ENCODE data around the gene CHD5.

Gene CHD5

DNA sequence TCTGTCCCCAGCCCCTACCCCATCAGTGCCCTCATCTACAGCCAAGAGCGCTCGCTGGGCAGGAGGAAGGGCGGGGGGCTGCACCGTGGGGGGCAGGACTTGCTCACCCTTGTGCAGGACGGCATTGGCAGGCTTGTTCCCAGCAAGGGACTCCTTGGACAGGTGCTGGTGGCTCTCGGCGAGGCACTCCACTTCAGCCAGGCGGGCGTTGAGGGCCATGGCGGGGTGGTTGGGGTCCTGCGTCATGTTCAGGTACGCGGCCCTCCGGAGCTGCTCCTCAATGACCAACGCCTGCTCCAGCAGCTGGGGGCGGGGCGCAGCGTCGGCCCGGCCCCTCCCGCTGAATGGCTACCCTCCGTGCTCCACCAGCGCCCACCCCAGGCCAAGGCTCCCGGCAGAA, 70.4 kb downstream of the CHD5 start:
- DNase-seq, result no peak

DNA sequence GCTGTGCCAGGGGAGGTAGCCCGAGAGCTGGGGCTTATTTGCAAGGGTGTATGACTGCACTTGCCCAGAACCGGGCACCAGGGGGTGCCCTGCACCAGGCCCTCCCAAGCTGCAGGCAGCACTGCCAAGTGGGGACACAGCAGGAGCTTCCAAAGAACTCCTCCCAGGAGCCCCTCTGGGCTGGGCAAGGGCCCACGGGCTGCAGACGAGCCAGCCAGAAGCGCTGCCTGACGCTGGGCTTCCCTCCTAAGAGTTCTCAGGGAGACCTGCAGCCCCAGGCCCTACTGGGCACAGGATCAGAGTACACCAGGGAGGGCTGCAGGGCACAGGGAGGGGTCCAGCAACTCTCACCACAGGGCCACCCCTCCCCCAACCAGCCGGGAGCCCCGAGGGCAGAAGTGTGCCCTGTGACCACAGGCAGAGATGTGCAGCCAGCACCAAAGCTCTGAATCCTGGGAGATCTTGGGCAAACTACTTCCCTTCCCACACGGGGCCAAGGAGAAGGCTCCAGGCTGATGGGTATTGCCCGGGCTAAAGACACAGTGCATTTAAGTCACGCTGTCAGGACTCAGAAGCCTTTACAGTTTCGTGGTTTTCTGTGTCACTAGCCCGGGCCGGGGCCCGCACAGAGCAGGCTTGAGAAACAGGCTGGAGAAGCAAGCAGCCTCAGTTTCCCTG, 71.0 kb downstream of the CHD5 start:
- peak; percentile 8 for DNase-seq

DNA sequence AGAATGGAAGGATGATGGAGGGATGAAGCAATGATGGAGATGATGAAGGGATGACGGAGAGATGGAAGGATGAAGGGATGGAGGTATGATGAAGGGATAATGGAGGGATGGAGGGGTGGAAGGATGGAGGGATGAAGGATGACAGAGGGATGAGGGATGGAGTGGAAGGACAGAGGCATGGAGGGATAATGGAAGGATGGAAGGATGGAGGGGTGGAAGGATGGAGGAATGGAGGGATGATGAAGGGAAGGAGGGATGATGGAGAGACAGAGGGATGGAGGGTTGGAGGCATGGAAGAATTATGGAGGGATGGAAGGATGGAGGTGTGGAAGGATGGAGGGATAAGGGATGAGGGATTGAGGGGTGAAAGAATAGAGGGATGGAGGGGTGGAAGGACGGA, 71.6 kb downstream of the CHD5 start:
- no peak for DNase-seq

DNA sequence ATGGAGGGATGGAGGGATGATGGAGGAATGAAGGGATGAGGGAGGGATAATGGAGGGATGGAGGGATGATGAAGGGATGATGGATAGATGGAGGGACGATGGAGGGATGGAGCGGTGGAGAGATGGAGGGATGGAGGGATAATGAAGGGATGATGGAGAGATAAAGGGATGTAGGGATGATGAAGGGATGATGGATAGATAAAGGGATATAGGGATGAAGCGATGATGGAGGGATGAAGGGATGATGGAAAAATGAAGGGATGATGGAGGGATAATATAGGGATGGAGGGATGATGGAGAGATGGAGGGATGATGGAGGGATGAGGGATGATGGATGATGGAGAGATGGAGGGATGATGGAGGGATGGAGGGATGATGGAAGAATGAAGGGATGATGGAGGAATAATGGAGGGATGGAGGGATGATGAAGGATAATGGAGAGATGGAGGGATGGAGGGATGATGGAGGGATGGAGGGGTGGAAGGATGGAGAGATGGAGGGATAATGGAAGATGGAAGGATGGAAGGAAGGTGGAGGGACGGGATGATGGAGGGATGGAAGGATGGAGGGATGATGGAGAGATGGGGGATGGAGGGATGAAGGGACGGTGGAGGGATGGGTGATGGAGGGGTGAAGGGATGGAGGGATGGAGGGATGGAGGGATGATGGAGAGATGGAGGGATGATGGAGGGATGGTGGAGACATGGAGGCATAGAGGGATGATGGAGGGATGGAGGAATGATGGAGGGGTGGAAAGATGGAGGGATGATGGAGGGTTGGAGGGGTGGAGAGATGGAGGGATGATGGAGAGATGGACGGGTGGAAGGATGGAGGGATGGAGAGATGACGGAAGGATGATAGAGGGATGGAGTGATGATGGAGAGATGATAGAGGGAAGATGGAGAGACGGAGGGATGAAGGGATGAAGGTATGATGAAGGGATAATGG, 72.4 kb downstream of the CHD5 start:
- no peak for DNase-seq

DNA sequence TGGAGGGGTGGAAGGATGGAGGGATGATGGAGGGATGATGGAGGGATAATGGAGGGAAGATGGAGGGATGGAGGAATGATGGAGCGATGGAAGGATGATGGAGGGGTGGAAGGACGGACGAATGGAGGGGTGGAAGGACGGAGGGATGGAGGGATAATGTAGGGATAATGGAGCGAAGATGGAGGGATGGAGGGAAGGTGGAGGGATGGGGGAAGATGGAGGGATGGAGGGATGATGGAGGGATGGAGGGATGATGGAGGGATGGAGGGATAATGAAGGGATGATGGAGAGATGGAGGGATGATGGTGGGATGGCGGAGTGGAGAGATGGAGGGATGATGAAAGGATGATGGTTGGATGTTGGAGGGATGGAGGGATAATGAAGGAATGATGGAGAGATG, 73.1 kb downstream of the CHD5 start:
- DNase-seq, result no peak

DNA sequence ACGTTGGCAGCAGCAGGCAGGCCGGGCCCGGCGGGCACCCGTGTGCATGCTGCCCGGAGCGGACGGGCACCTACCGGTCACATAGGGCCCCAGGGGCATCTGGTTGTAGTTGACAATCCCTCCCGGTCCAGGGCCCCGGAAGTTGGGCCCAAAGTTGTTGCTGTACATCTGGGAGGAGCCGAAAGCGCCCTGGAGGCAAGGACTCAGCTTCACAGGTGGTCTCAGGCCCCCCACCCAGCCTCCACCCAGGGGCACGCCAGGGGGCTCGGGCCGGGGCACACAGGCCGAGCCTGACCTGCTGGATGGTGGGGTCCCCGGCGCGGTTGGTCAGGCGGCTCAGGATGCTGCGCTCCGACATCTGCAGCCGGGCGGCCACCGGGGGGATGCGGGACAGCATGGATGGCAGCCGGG, 73.8 kb downstream of the CHD5 start:
- DNase-seq, result no peak

DNA sequence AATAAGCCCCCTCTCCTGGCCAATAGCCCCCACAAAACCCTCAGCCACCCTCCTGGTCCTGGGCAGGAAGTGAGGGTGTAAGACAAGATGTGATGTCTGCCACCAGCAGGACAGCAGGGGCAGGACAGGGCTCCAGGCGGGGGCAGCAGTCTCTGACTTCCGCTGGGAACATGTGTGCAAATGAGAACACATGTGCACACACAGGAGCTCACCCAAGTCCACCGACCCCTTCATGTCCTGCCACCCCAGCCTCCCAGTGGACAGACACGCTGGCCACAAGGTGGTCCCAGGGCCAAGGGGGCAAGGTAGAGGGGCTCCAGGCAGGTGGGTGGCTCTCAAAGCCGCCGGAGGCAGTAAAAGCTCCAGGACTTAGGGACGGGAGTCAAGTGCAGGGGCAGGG, 74.4 kb downstream of the CHD5 start:
- DNase-seq, result no peak

DNA sequence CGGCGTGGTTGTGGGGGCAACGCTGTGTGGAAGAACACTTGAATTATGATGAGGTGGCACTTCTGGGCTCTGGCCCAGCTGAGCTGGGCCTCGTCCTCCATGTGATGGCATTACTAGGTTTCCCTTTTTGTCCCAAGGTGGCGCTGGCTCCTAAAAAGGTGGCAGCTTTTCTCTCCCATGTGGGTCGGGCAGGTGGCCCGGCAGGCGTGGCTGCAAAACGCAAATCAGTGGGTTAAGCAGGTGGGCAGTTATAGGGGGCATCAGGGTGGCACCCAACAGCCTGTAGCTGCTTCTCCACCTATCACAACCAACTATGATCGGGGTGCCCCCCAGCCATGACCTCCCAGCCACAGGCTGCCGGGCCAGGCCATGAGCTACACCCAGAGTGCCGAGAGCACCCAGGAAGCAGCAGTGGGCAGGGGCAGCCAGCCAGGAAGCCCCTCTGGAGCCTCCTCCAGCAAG, 74.9 kb downstream of the CHD5 start:
- DNase-seq, result no peak

DNA sequence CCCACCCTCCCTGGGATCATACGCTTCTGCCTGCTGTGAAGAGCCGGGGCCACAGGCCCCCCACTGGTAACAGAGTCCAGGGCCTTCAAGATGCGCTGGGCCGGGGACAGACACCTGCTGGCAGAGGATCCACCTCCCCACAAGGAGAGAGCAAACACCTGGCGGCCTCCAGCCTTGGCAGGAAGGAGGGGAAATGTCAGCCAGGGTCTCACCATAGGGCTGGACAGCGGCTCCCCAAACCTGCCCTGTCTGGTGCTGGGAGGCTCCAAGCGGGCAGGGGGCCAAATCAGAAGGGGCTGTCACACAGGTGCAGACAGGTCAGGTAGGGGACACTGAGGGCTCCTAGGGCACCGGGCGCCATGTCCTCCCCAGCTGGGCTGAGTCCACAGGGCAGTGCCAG, 75.5 kb downstream of the CHD5 start:
- no peak for DNase-seq

DNA sequence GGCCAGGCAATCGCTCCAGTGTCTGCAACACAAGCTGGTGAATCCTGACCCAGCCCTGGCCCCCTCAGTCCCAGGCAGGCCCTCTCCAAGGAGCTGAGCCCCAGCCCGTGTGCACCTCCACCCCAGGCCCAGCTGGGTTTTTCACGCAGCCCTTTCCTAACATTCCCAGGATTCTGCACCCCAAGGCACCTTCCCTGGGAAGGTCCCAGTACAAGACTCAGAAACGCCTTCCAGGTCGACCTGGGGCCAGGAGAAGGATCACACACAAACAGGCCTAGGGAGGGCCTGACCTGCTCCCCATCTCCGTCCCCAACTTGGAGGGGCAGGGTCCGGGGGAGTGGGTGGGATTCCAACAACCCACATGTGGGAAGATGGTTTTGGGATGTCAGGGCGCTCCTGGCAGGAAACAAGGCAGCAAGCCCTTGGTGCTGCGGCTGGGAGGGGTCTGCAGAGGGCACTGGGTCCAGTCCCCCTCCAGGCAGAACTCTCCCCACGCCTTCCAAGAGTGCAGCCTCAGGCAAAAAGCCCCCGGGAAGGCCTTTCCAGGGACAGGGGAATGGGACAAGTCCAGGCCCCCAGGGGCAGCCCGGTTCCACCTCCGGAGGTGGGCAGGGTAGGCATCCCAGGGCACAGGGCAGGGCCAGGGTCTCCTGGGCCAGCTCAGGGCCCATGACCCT, 76.1 kb downstream of the CHD5 start:
- no peak for DNase-seq

DNA sequence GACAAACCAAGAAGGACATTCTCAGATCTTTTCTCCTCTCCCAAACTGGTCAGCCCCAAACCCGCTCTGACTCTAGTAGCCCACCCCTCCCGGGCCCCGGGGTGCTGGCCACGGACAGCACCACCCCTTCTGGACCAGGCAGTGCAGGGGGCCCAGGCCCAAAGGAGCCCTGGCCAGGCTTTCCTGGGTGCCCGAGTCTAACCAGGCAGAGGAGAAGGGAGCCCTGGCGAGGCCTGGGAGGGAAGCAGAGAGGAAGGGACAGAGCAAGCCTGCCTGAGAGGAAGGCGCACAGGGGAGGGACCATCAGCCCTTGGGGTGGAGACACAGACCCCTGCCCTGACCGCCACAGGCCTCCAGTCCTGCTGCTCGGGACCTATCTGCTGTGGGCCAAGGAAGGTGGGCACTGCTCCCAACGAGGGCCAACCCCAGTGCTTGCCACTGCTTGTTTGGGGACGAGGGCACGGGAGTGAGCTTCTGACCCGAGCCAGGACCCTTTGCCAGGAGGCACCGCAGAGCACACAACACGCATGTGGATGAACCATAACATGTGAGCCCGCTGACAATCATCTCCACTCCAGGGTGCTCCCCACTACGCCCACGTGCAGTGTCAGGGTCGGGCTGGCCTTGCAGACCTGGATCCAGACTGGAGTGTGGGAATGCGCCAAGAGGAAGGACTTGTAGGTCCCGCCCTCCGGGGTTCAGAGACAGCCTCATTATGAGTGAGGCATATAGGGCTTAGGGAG, 76.8 kb downstream of the CHD5 start:
- DNase-seq, result no peak

DNA sequence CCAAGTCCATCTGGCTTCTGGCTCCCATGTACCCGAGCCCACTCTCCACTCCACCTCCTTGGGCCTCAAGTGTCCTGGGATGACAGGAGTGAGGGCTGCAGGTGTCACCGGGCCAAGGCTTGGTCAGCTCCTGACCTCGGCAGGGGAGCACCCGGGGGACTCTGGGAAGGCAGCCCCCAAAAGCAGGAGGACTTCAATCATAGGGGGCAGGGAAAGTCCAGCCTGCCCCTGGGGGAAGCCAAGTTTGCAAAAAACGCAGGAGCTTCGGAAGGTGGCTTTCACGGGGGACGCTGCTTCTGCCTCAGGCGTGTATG, 77.6 kb downstream of the CHD5 start:
- DNase-seq, result no peak

DNA sequence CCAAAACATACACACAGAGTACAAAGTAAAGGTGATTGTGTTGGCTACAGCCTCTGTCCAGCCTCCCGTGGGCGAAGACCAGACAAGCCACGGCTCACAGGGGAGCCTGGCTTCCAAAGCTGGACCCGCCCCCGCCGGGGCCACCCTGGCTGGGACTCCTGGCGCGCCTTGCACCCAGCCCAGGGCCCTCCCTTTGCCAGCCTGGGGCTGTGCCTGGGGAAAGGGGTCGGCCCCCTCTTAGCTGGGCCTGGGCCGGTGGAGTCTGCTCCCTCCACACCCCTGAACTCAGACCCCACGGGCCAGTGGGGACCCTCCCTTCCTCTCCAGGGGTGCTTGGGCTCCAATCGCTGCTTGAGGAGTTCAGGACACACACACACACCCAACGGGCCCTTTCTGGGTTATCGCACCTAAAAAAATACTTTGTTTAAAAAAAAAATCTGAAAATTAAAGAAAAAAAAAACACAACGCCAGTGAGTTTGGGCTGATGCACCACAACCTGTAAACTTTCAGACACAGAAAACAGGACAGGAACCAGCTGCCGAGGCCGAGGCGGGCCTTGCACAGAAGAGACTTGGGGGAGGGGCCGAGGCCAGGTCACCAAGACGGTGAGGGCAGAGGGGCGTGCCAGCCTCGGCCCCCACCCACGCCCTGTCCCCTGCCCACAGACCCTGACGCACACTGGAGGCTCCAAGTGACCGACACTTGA, 78.1 kb downstream of the CHD5 start:
- no peak for DNase-seq

DNA sequence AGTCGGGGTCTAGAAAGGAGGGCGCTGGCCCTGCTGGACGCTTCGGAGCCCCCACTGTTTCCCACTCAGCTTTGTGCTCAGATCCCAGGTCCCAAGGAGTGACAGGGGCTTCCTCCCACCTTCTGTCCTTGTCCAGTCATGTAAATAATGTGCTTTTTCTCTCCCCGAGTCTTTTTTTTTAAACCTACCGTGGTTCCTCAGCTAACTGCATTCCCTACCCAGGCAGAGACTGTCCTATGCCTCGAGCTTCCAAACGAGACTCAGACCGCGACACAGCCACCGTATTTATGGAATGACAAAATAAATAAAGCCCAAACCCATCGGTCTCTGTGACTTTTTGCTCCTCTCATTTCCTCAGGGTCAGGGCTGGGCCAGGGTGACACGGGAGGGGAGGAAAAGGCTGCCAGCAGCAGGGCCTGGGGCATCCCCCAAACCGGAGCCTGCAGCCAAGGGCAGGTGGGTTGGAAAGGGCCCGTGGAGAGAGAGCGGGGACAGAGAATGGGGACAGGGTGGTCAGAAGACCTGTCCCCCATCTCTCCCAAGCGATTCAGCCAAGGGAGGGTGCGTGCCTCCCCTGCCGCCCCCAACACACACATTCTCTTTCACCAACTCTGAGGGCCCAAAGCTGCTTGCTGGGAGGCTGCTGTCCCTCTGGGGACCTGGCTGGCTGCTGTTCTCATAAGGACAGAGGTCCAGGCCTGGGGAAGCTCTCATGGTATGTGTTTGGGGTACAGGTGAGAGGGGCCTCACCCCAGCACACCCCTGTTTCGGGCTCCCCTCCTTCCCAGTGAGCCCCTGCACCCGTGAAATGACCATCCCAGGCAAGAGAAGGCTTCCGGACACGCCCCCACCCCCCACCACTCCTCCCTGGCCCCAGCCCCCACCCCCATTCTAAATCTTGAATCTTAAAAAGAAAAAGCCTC, 79.0 kb downstream of the CHD5 start:
- no peak for DNase-seq

DNA sequence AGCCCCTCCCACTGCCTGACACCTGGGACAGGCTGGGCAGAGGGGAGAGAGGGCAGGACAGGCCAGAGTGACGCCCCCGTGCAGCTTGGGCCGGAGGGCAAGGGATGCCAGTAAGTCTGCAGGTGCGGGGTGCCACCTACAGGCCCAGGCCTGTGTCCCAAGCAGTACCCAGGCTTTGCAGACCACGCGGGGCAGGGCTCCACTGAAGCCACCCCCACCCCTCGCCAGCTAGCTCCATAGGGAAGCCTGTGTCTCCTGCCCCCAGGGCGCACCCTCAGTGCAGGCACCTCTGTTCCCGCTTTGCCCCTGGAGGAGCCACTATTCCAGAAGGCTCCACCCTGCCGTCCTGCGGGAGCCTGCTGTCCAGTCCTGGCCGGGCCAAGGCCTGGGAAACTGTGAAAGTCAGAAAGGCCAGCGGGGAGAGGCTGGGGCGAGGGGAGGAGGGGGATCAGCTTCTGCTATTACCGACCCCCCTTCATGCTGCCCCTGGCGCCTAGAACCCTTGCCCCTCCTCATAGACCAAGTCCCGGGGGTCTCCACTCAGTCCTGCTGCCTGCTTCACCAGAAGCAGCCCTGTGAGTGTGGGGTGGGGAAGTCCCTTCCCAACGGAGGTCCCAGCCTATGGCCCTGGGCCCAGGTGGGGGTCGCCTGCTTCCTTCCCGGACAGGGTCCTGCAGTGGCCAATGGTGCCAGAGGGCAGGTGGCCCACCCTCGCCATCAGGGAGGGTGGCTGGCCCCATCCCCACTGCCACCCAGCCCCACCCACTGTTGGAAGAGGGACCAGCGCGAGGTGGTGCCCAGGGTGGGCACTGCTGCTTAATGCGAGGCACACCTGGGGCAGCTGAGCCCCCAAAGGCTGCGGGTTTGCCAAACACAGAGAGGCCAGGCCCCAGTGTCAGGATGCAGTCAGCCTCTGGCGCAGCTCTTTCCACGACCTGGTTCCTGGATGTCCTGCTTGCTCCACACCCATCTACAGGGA, 80.0 kb downstream of the CHD5 start:
- no peak for DNase-seq

DNA sequence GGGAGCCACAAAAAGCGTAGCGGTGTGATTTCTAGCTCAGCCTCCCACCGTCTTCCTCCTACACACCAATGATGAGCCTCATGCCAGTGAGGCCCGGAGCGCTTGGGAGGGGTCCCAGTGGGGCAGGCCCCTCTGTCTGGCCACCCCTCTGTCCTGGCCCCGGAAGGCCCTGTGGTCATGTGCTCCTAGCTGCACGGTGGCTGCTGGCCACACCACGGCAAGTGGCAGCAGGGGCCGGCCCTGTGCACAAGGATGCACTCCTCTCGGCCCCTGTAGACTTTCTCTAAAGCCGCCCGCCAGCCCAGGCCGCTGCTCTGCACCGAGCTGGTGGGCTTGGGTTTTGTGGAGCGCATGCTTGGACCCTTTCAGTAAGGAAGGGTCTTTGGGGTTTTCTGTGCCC, 80.8 kb downstream of the CHD5 start:
- no peak for DNase-seq

DNA sequence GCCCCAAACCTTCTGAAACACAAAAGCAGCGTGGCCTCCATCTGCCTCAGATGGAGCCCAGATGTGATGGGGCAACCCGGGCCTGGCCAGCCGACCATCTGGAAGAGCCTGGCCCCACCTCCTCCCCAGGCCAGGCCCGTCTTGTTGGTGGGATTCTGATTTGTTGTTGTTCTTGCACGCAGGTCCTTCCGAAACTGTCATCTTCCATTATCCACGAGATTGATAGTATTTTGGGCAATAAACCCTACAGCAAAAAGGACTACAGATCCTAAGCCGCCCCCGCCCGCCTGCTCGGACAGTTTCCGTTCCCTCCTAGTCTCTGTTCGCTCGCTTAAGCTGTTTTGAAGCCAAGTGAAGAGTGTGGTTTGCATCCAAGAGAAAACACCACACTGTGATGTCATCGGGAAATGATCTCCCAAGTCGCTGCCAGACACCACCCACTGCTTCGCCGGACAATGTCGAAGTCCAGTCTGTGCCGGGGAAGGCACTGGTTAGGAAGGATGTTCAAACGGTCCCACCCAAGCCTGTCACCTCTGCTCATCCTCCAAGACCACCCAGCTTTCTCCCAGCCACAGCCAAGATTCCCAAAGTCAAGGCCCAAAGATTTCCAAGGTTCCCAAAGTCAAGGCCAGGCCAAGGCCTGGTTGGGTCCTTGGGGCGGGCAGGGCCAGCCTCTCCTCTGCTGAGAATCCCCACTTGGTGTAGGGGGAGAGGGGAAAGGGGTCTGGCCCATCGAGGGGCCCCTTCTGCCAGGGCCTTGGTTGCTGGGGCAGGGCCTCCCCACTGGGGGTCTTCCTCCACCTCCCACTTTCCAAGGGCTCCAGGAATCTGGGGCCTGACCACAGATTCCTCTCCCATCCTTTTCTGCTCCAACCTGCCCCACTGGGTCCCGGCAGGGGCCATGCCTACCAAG, 81.6 kb downstream of the CHD5 start:
- DNase-seq, result no peak

DNA sequence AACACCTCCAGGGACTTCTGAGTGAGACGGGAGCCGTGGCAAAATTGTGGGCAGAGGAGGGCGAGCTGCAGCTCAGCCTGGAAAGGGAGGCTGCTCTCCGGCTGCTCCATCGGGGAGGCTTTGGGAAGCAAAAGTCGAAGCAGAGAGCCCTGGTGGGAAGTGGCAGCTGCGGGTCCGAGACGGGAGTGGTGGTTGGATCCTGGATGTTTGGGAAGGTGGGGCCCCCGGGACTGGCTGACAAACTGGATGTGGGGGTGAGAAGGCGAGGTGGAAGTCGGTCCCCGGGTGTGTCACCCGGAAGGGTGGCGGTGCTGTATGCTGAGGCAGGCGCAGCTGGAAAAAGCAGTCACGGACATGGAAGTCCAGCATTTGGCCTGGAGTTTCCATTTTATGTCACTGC, 82.3 kb downstream of the CHD5 start:
- no peak for DNase-seq

DNA sequence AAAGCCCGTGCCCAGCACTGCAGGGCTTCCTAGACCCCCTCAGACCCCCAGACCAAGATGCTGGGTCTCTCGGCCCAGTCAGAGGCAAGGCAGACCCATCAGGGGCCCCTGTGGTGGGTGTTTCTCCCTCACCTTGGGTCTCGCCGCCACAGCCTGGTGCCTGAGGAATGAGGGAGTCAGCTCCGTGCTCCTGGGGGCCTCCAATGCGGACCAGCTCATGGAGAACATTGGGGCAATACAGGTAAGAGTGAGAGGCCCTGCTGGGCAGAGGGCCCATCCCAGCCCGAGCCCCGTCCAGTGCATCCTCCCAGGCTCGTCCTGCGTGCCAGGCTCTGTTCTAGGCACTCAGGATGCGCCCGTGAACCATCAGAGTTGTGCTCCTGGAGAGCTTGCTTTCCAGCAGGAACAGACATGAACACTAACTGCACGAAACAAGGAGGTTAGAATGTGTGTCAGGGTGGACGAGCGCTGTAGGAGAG, 83.0 kb downstream of the CHD5 start:
- no peak for DNase-seq
